Measurements from ENCODE around the gene KHDC3L. TPM values are rescaled to one million over a fixed set of nuclear protein-coding genes. Genes with fewer than 3 reads are reported as not detected.

The KHDC3L gene
- total RNA-seq, 6 experiments from 2014 or later = not detected

DNA sequence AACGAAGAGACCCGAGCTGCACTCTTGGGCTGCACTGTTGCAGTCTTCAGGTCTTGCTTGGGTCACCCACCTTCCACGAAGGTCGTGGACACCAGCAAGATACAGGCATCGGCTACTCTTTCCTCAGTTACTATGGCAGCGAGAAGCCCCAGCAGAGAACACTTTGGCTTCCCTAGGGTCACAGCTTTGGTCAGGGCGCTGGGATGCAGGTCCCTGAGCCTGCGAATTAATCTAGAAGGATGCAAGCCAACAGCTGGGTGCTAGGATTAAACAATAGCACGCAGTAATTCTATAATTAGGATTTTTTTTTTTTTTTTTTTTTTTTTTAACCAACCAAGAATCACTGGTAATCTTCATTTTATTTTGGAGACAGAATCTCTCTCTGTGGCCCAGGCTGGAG, 2.1 kb downstream of the KHDC3L start:
- DNase-seq = no peak
- no peaks in the 10 kb centered on the region for H3K9me3 ChIP-seq
- intact Hi-C loops (cut with DNase I) = no loop called here
- H3K4me3 ChIP-seq = no peak overlapping the region
- no peaks in the 10 kb centered on the region for H3K36me3 ChIP-seq
- 82% methylated on average over 7 of the region's 9 CpGs for WGBS (ENCODE audit: insufficient coverage, low coverage, low lambda C conversion rate, missing lambda C conversion rate)
- H3K27ac ChIP-seq = no peak overlapping the region
- no peaks in the 10 kb centered on the region for H3K27me3 ChIP-seq
- ATAC-seq = no peak
- no peaks in the 10 kb centered on the region for H3K4me1 ChIP-seq
- TF ChIP-seq, protein P1, sequence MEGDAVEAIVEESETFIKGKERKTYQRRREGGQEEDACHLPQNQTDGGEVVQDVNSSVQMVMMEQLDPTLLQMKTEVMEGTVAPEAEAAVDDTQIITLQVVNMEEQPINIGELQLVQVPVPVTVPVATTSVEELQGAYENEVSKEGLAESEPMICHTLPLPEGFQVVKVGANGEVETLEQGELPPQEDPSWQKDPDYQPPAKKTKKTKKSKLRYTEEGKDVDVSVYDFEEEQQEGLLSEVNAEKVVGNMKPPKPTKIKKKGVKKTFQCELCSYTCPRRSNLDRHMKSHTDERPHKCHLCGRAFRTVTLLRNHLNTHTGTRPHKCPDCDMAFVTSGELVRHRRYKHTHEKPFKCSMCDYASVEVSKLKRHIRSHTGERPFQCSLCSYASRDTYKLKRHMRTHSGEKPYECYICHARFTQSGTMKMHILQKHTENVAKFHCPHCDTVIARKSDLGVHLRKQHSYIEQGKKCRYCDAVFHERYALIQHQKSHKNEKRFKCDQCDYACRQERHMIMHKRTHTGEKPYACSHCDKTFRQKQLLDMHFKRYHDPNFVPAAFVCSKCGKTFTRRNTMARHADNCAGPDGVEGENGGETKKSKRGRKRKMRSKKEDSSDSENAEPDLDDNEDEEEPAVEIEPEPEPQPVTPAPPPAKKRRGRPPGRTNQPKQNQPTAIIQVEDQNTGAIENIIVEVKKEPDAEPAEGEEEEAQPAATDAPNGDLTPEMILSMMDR (IDR thresholded peaks at IDR 0.05) = no peak
- TF ChIP-seq POLR2A (IDR thresholded peaks at IDR 0.05) = no peak

GRCh38 chr6:73367761-73368355, 5.4 kb downstream of the KHDC3L start:
- no peaks in the 10 kb centered on the region for H3K9me3 ChIP-seq
- H3K27ac ChIP-seq = no peak overlapping the region
- H3K36me3 ChIP-seq = no peaks in the 10 kb centered on the region
- H3K27me3 ChIP-seq = no peaks in the 10 kb centered on the region
- H3K4me1 ChIP-seq = no peaks in the 10 kb centered on the region
- intact Hi-C loops (cut with DNase I) = no loop called here
- no peak for TF ChIP-seq POLR2A (IDR thresholded peaks at IDR 0.05)
- TF ChIP-seq, protein P1 (IDR thresholded peaks at IDR 0.05) = no peak
- WGBS (ENCODE audit: insufficient coverage, low coverage, low lambda C conversion rate, missing lambda C conversion rate) = 60% methylated on average over 10 of the region's 16 CpGs
- ATAC-seq = no peak
- no peak overlapping the region for H3K4me3 ChIP-seq
- DNase-seq = no peak

- no peaks in the 10 kb centered on the region for H3K4me1 ChIP-seq
- intact Hi-C loops (cut with DNase I) = no loop called here
- WGBS (ENCODE audit: insufficient coverage, low coverage, low lambda C conversion rate, missing lambda C conversion rate) = 75% methylated on average over 2 of the region's 4 CpGs
- no peak overlapping the region for H3K27ac ChIP-seq
- H3K4me3 ChIP-seq = no peak overlapping the region
- H3K27me3 ChIP-seq = no peaks in the 10 kb centered on the region
- no peak for ATAC-seq
- no peak for DNase-seq
- TF ChIP-seq, protein P1 (IDR thresholded peaks at IDR 0.05) = no peak
- no peak for TF ChIP-seq POLR2A (IDR thresholded peaks at IDR 0.05)
- H3K36me3 ChIP-seq = no peaks in the 10 kb centered on the region
- H3K9me3 ChIP-seq = no peaks in the 10 kb centered on the region
Observed at GRCh38 chr6:73368675-73369074, 6.2 kb downstream of the KHDC3L start.

DNA sequence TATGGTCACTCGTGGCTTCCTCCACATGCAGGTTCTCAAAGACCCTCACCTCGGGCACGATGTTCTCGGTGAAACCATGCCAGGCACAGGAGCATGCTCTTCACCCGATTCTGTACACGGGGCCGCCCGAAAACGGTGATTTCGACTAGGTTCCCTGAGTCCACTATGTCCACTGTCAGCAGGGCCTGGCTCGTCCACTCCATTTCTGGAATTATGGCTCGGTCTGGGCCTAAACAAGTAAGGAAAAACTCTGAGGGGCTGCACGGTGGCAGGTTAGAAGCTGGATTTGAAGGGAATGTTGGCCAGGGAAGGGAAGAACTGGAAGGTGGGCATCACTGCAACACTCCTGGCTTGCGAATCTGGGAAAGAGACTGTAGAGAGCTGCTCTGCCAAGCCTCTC, 6.7 kb downstream of the KHDC3L start:
- no peak overlapping the region for H3K27ac ChIP-seq
- H3K27me3 ChIP-seq = no peaks in the 10 kb centered on the region
- H3K9me3 ChIP-seq = no peaks in the 10 kb centered on the region
- no peaks in the 10 kb centered on the region for H3K36me3 ChIP-seq
- no peak for DNase-seq
- 77% methylated on average over 9 of the region's 14 CpGs for WGBS (ENCODE audit: insufficient coverage, low coverage, low lambda C conversion rate, missing lambda C conversion rate)
- intact Hi-C loops (cut with DNase I) = no loop called here
- no peak for ATAC-seq
- TF ChIP-seq, protein P1 (IDR thresholded peaks at IDR 0.05) = no peak
- no peak for TF ChIP-seq POLR2A (IDR thresholded peaks at IDR 0.05)
- H3K4me3 ChIP-seq = no peak overlapping the region
- no peaks in the 10 kb centered on the region for H3K4me1 ChIP-seq

DNA sequence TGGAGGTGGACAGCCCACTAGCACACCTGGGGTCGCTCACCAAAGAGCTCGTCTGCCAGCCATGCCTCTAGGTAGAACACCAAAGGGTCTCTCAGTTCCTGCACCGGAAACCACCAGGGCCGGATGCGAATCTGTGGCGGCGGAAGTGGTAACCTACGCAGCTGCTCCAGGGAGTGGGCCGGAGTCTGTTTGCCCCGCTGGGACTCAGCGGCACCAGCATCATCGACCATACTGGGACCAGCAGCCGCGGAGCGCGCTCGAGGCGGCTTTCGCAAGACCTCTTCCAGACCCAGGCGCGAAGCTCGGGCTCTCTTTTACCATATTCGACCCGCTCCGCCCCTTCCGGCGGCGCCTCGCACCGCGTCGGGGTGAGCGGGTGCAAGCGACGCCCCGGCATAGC, 7.1 kb downstream of the KHDC3L start, which contains the start of gene OOEP:
Gene OOEP (minus strand): TSS at position 335 of the 400 bp plus-strand sequence. CDS start 105 bp downstream, at position 230.
- Histone ChIP-seq H3K9me3 (no peaks in the 10 kb centered on the region), H3K27me3 (no peaks in the 10 kb centered on the region), H3K4me3 (no peak within 1 kb of the TSS), H3K4me1 (no peaks in the 10 kb centered on the region), H3K36me3 (no peaks in the 10 kb centered on the region), H3K27ac (no peak within 1 kb of the TSS)
- DNase-seq = no peak
- no CpG with 5 or more reads among the region's 36 CpGs for WGBS (ENCODE audit: insufficient coverage, low coverage, low lambda C conversion rate, missing lambda C conversion rate)
- ATAC-seq = no peak
- TF ChIP-seq POLR2A (IDR thresholded peaks at IDR 0.05) = no peak
- TF ChIP-seq, protein P1 (IDR thresholded peaks at IDR 0.05) = no peak
- intact Hi-C loops (cut with DNase I) = no loop called here

All from right lobe of liver (tissue), 6 donors.